ENCODE data around the gene MAPKAP1.

The MAPKAP1 gene

GRCh38 chr9:125642311-125642710 lies 64.7 kb downstream of the MAPKAP1 start:
- TF ChIP-seq SUZ12 (IDR thresholded peaks at IDR 0.05; ENCODE audit: extremely low read depth, insufficient read depth, insufficient read length) (no peak), ZNF274 (IDR thresholded peaks at IDR 0.05; ENCODE audit: low read depth, low read length) (no peak), YY1 (IDR thresholded peaks at IDR 0.05; ENCODE audit: insufficient read depth, insufficient read length) (no peak)
- Histone ChIP-seq H3K27me3 (ENCODE audit: insufficient read depth, insufficient read length) (no peaks in the 10 kb centered on the region), H3K4me1 (ENCODE audit: insufficient read depth, insufficient read length) (no peaks in the 10 kb centered on the region), H3K36me3 (ENCODE audit: insufficient read depth, insufficient read length, low read length) (peaks cover 2% of the 10 kb centered on the region), H3K9me3 (ENCODE audit: insufficient read depth, low read length) (no peaks in the 10 kb centered on the region), H3K9ac (ENCODE audit: insufficient read length, low read depth) (no peak overlapping the region), H3K4me3 (ENCODE audit: insufficient read length, low read depth) (no peak overlapping the region)
- DNase-seq (ENCODE audit: low read depth, low spot score), result no peak

GRCh38 chr9:125639057-125639456 lies 68.0 kb downstream of the MAPKAP1 start:
- no peak overlapping the region for H3K9ac ChIP-seq (ENCODE audit: insufficient read length, low read depth)
- no peaks in the 10 kb centered on the region for H3K4me1 ChIP-seq (ENCODE audit: insufficient read depth, insufficient read length)
- DNase-seq (ENCODE audit: low read depth, low spot score), result no peak
- no peak overlapping the region for H3K4me3 ChIP-seq (ENCODE audit: insufficient read length, low read depth)
- H3K27me3 ChIP-seq (ENCODE audit: insufficient read depth, insufficient read length), result no peaks in the 10 kb centered on the region
- no peaks in the 10 kb centered on the region for H3K9me3 ChIP-seq (ENCODE audit: insufficient read depth, low read length)
- H3K36me3 ChIP-seq (ENCODE audit: insufficient read depth, insufficient read length, low read length), result peaks cover 2% of the 10 kb centered on the region
- TF ChIP-seq YY1 (IDR thresholded peaks at IDR 0.05; ENCODE audit: insufficient read depth, insufficient read length) (no peak), ZNF274 (IDR thresholded peaks at IDR 0.05; ENCODE audit: low read depth, low read length) (no peak), SUZ12 (IDR thresholded peaks at IDR 0.05; ENCODE audit: extremely low read depth, insufficient read depth, insufficient read length) (no peak)

GRCh38 chr9:125638239-125639045 lies 68.6 kb downstream of the MAPKAP1 start:
- DNase-seq (ENCODE audit: low read depth, low spot score), result no peak
- Histone ChIP-seq H3K36me3 (ENCODE audit: insufficient read depth, insufficient read length, low read length) (peaks cover 2% of the 10 kb centered on the region), H3K4me3 (ENCODE audit: insufficient read length, low read depth) (no peak overlapping the region), H3K9ac (ENCODE audit: insufficient read length, low read depth) (no peak overlapping the region), H3K4me1 (ENCODE audit: insufficient read depth, insufficient read length) (no peaks in the 10 kb centered on the region), H3K9me3 (ENCODE audit: insufficient read depth, low read length) (no peaks in the 10 kb centered on the region), H3K27me3 (ENCODE audit: insufficient read depth, insufficient read length) (no peaks in the 10 kb centered on the region)
- TF ChIP-seq ZNF274 (IDR thresholded peaks at IDR 0.05; ENCODE audit: low read depth, low read length), result no peak
- no peak for TF ChIP-seq YY1 (IDR thresholded peaks at IDR 0.05; ENCODE audit: insufficient read depth, insufficient read length)
- no peak for TF ChIP-seq SUZ12 (IDR thresholded peaks at IDR 0.05; ENCODE audit: extremely low read depth, insufficient read depth, insufficient read length)

GRCh38 chr9:125637241-125637640 lies 69.8 kb downstream of the MAPKAP1 start:
- no peak for DNase-seq (ENCODE audit: low read depth, low spot score)
- Histone ChIP-seq H3K36me3 (ENCODE audit: insufficient read depth, insufficient read length, low read length) (peaks cover 2% of the 10 kb centered on the region), H3K4me3 (ENCODE audit: insufficient read length, low read depth) (no peak overlapping the region), H3K9ac (ENCODE audit: insufficient read length, low read depth) (no peak overlapping the region), H3K4me1 (ENCODE audit: insufficient read depth, insufficient read length) (no peaks in the 10 kb centered on the region), H3K9me3 (ENCODE audit: insufficient read depth, low read length) (no peaks in the 10 kb centered on the region), H3K27me3 (ENCODE audit: insufficient read depth, insufficient read length) (no peaks in the 10 kb centered on the region)
- no peak for TF ChIP-seq ZNF274 (IDR thresholded peaks at IDR 0.05; ENCODE audit: low read depth, low read length)
- TF ChIP-seq YY1 (IDR thresholded peaks at IDR 0.05; ENCODE audit: insufficient read depth, insufficient read length), result no peak
- no peak for TF ChIP-seq SUZ12 (IDR thresholded peaks at IDR 0.05; ENCODE audit: extremely low read depth, insufficient read depth, insufficient read length)

GRCh38 chr9:125635888-125636287 lies 71.1 kb downstream of the MAPKAP1 start:
- Histone ChIP-seq H3K4me1 (ENCODE audit: insufficient read depth, insufficient read length) (no peaks in the 10 kb centered on the region), H3K9me3 (ENCODE audit: insufficient read depth, low read length) (no peaks in the 10 kb centered on the region), H3K36me3 (ENCODE audit: insufficient read depth, insufficient read length, low read length) (peaks cover 2% of the 10 kb centered on the region), H3K27me3 (ENCODE audit: insufficient read depth, insufficient read length) (no peaks in the 10 kb centered on the region), H3K4me3 (ENCODE audit: insufficient read length, low read depth) (no peak overlapping the region), H3K9ac (ENCODE audit: insufficient read length, low read depth) (no peak overlapping the region)
- TF ChIP-seq YY1 (IDR thresholded peaks at IDR 0.05; ENCODE audit: insufficient read depth, insufficient read length) (no peak), SUZ12 (IDR thresholded peaks at IDR 0.05; ENCODE audit: extremely low read depth, insufficient read depth, insufficient read length) (no peak), ZNF274 (IDR thresholded peaks at IDR 0.05; ENCODE audit: low read depth, low read length) (no peak)
- DNase-seq (ENCODE audit: low read depth, low spot score), result no peak

- no peak overlapping the region for H3K9ac ChIP-seq (ENCODE audit: insufficient read length, low read depth)
- H3K9me3 ChIP-seq (ENCODE audit: insufficient read depth, low read length), result no peaks in the 10 kb centered on the region
- no peaks in the 10 kb centered on the region for H3K4me1 ChIP-seq (ENCODE audit: insufficient read depth, insufficient read length)
- DNase-seq (ENCODE audit: low read depth, low spot score), result no peak
- no peaks in the 10 kb centered on the region for H3K27me3 ChIP-seq (ENCODE audit: insufficient read depth, insufficient read length)
- TF ChIP-seq YY1 (IDR thresholded peaks at IDR 0.05; ENCODE audit: insufficient read depth, insufficient read length) (no peak), SUZ12 (IDR thresholded peaks at IDR 0.05; ENCODE audit: extremely low read depth, insufficient read depth, insufficient read length) (no peak), ZNF274 (IDR thresholded peaks at IDR 0.05; ENCODE audit: low read depth, low read length) (no peak)
- peaks cover 2% of the 10 kb centered on the region for H3K36me3 ChIP-seq (ENCODE audit: insufficient read depth, insufficient read length, low read length)
- no peak overlapping the region for H3K4me3 ChIP-seq (ENCODE audit: insufficient read length, low read depth)
These were observed 72.8 kb downstream of the MAPKAP1 start for GRCh38 chr9:125634040-125634717.

- DNase-seq (ENCODE audit: low read depth, low spot score), result no peak
- Histone ChIP-seq H3K36me3 (ENCODE audit: insufficient read depth, insufficient read length, low read length) (peaks cover 2% of the 10 kb centered on the region), H3K4me3 (ENCODE audit: insufficient read length, low read depth) (no peak overlapping the region), H3K9me3 (ENCODE audit: insufficient read depth, low read length) (no peaks in the 10 kb centered on the region), H3K4me1 (ENCODE audit: insufficient read depth, insufficient read length) (no peaks in the 10 kb centered on the region), H3K27me3 (ENCODE audit: insufficient read depth, insufficient read length) (no peaks in the 10 kb centered on the region), H3K9ac (ENCODE audit: insufficient read length, low read depth) (no peak overlapping the region)
- no peak for TF ChIP-seq SUZ12 (IDR thresholded peaks at IDR 0.05; ENCODE audit: extremely low read depth, insufficient read depth, insufficient read length)
- TF ChIP-seq YY1 (IDR thresholded peaks at IDR 0.05; ENCODE audit: insufficient read depth, insufficient read length), result no peak
- TF ChIP-seq ZNF274 (IDR thresholded peaks at IDR 0.05; ENCODE audit: low read depth, low read length), result no peak
These were observed 73.8 kb downstream of the MAPKAP1 start for GRCh38 chr9:125633116-125633745.
